SK-N-SH (cell line): ENCODE data around the gene CDK14. TPM values are rescaled to one million over a fixed set of nuclear protein-coding genes. Genes with fewer than 3 reads are reported as not detected.

Source experiments
- CTCF ChIA-PET: fragments of 300-600, 350-600 bp; formaldehyde crosslinking; extraction: SDS; loops from one replicate; lab custom pipeline; 2021; lab: Yijun Ruan, JAX
- POLR2A ChIA-PET: fragments of 350-600 bp; sonication (Branson Sonifier 250); formaldehyde crosslinking; extraction: SDS; loops from one replicate; lab custom pipeline; 2020; ENCODE audit warnings: antibody characterized with exemption, inconsistent platforms; lab: Yijun Ruan, JAX
- DNase-seq: peaks from one replicate; pipeline ENCODE4 v3.0.0; 2012
- H2AFZ ChIP-seq: fragments of 200-600 bp; sonication (generic); 2 replicates; pipeline ENCODE4 v1.8.1; 2016; ENCODE audit warnings: antibody characterized with exemption, mild to moderate bottlenecking, low read depth
- H3F3A ChIP-seq: fragments of 200-600 bp; sonication (generic); replicated peaks from 2 replicates; pipeline ENCODE3; 2016; ENCODE audit warnings: antibody characterized with exemption, mild to moderate bottlenecking; ENCODE audit not compliant: insufficient read depth
- H3K27ac ChIP-seq, 2 experiments: fragments of 200-500 bp in 1 of 2; fragments of 200-600 bp in 1 of 2; sonication (Bioruptor generic) in 1 of 2; sonication (generic), shearing (Covaris generic) in 1 of 2; 2 replicates each; pipeline versions ENCODE4 v1.5.1 to v1.6.1; 2014 to 2016; ENCODE audit warnings: low read depth in 2 of 2, inconsistent platforms in 1 of 2, low read length in 1 of 2, mild to moderate bottlenecking in 1 of 2, mixed read lengths in 1 of 2
- H3K27me3 ChIP-seq: fragments of 200-600 bp; sonication (generic), shearing (Covaris generic); 2 replicates; pipeline ENCODE4 v1.6.1; 2016; ENCODE audit warnings: mixed run types; ENCODE audit not compliant: insufficient read depth
- H3K36me3 ChIP-seq, 2 experiments: fragments of 200-500 bp in 1 of 2; fragments of 200-600 bp in 1 of 2; sonication (Bioruptor generic) in 1 of 2; sonication (generic) in 1 of 2; replicated peaks in 1 of 2; 2 replicates each; pipeline versions ENCODE3 to v1.5.1; 2014 to 2016; ENCODE audit warnings: low read length in 1 of 2, mild to moderate bottlenecking in 1 of 2; ENCODE audit not compliant: insufficient read depth in 2 of 2, control insufficient read depth in 1 of 2
- H3K4me1 ChIP-seq, 2 experiments: fragments of 200-500 bp in 1 of 2; fragments of 200-600 bp in 1 of 2; sonication (Bioruptor generic) in 1 of 2; sonication (generic), shearing (Covaris generic) in 1 of 2; 2 replicates each; pipeline versions ENCODE4 v1.5.1 to v1.6.1; 2014 to 2016; ENCODE audit warnings: low read depth in 1 of 2, low read length in 1 of 2, mixed run types in 1 of 2; ENCODE audit not compliant: insufficient read depth in 2 of 2, control insufficient read depth in 1 of 2
- H3K4me2 ChIP-seq: fragments of 200-600 bp; sonication (generic), shearing (Covaris generic); 2 replicates; pipeline ENCODE4 v1.6.1; 2017; ENCODE audit warnings: mixed run types
- H3K4me3 ChIP-seq, 2 experiments: fragments of 200-500 bp in 1 of 2; fragments of 200-600 bp in 1 of 2; sonication (Bioruptor generic) in 1 of 2; sonication (generic), shearing (Covaris generic) in 1 of 2; 2 replicates each; pipeline versions ENCODE4 v1.5.1 to v1.8.1; 2014 to 2016; ENCODE audit warnings: low read depth in 2 of 2, inconsistent platforms in 1 of 2, low read length in 1 of 2, mild to moderate bottlenecking in 1 of 2, mixed read lengths in 1 of 2, moderate library complexity in 1 of 2
- H3K79me2 ChIP-seq: fragments of 200-600 bp; sonication (generic); 2 replicates; pipeline ENCODE4 v1.8.1; 2017; ENCODE audit warnings: mild to moderate bottlenecking; ENCODE audit not compliant: insufficient read depth
- H3K9ac ChIP-seq: fragments of 200-600 bp; sonication (generic); 2 replicates; pipeline ENCODE4 v1.6.1; 2017; ENCODE audit warnings: mixed run types
- H3K9me2 ChIP-seq: fragments of 200-600 bp; sonication (generic); 2 replicates; pipeline ENCODE4 v1.6.1; 2017; ENCODE audit warnings: mixed run types
- H3K9me3 ChIP-seq: fragments of 200-600 bp; sonication (generic); 2 replicates; pipeline ENCODE4 v1.6.1; 2017; ENCODE audit warnings: mixed run types, mild to moderate bottlenecking, moderate library complexity
- H4K20me1 ChIP-seq: fragments of 200-600 bp; sonication (generic); 2 replicates; pipeline ENCODE4 v1.6.1; 2017; ENCODE audit warnings: mild to moderate bottlenecking, mixed run types; ENCODE audit not compliant: insufficient read depth
- CHD2 ChIP-seq: fragments of 150-350 bp; IDR thresholded peaks from 2 replicates; pipeline ENCODE4 v1.6.1; 2018; ENCODE audit warnings: low read length; ENCODE audit not compliant: partially characterized antibody
- EP300 ChIP-seq, 2 experiments: IDR thresholded peaks; 2 replicates each; pipeline versions ENCODE4 v1.4.0 to v1.6.1; 2012; ENCODE audit warnings: borderline replicate concordance in 1 of 2, low read depth in 1 of 2, low read length in 1 of 2
- EZH2phosphoT487 ChIP-seq: fragments of 200-600 bp; sonication (generic); IDR thresholded peaks from 2 replicates; pipeline ENCODE4 v1.6.1; 2017; ENCODE audit warnings: low read depth, mixed run types, mild to moderate bottlenecking, antibody characterized with exemption, moderate library complexity, borderline replicate concordance
- FOSL2 ChIP-seq: IDR thresholded peaks from 2 replicates; pipeline ENCODE4 v1.4.0; 2012; ENCODE audit warnings: low read depth, mild to moderate bottlenecking, moderate library complexity, borderline replicate concordance
- FOXM1 ChIP-seq: IDR thresholded peaks from 2 replicates; pipeline ENCODE4 v1.4.0; 2012; ENCODE audit warnings: low read depth, mild to moderate bottlenecking
- GABPA ChIP-seq: IDR thresholded peaks from 2 replicates; pipeline ENCODE4 v1.4.0; 2012; ENCODE audit warnings: low read depth, mild to moderate bottlenecking
- GATA2 ChIP-seq: sonication (generic); formaldehyde crosslinking; IDR thresholded peaks from 2 replicates; pipeline ENCODE4 v1.5.0; 2020; ENCODE audit warnings: mild to moderate bottlenecking, missing genetic modification reagents
- IRF3 ChIP-seq: fragments of 150-350 bp; IDR thresholded peaks from 2 replicates; pipeline ENCODE4 v1.6.1; 2016; ENCODE audit warnings: mild to moderate bottlenecking, low read depth, low read length
- MEF2A ChIP-seq: IDR thresholded peaks from 2 replicates; pipeline ENCODE4 v1.4.0; 2012; ENCODE audit warnings: low read depth, borderline replicate concordance
- MXI1 ChIP-seq: IDR thresholded peaks from 2 replicates; pipeline ENCODE4 v1.6.1; 2012; ENCODE audit warnings: mild to moderate bottlenecking, low read depth, low read length, improper control_type of control experiment
- NFIC ChIP-seq: IDR thresholded peaks from 2 replicates; pipeline ENCODE4 v1.4.0; 2012; ENCODE audit warnings: borderline replicate concordance
- NRF1 ChIP-seq: IDR thresholded peaks from 2 replicates; pipeline ENCODE4 v1.6.1; 2012; ENCODE audit warnings: low read depth, mild to moderate bottlenecking, low read length
- POLR2AphosphoS5 ChIP-seq: IDR thresholded peaks from 2 replicates; pipeline ENCODE4 v1.6.1; 2012; ENCODE audit warnings: low read depth, low read length
- RCOR1 ChIP-seq: fragments of 150-350 bp; IDR thresholded peaks from 2 replicates; pipeline ENCODE4 v1.6.1; 2017; ENCODE audit warnings: antibody characterized with exemption, low read length
- RFX5 ChIP-seq: IDR thresholded peaks from 2 replicates; pipeline ENCODE4 v1.6.1; 2012; ENCODE audit warnings: mild to moderate bottlenecking, improper control_type of control experiment, low read length
- RXRA ChIP-seq: IDR thresholded peaks from 2 replicates; pipeline ENCODE4 v1.4.0; 2012; ENCODE audit warnings: low read depth, mild to moderate bottlenecking, borderline replicate concordance
- SIN3A ChIP-seq: IDR thresholded peaks from 2 replicates; pipeline ENCODE4 v1.6.1; 2012; ENCODE audit warnings: low read depth, mild to moderate bottlenecking, low read length, moderate library complexity, borderline replicate concordance
- SMC3 ChIP-seq: IDR thresholded peaks from 2 replicates; pipeline ENCODE4 v1.6.1; 2012; ENCODE audit warnings: low read depth, low read length, improper control_type of control experiment
- TAF1 ChIP-seq: IDR thresholded peaks from 2 replicates; pipeline ENCODE4 v1.6.1; 2012; ENCODE audit warnings: low read depth, mild to moderate bottlenecking, low read length, moderate library complexity, borderline replicate concordance
- TCF12 ChIP-seq: IDR thresholded peaks from 2 replicates; pipeline ENCODE4 v1.4.0; 2012
- TEAD4 ChIP-seq: IDR thresholded peaks from 2 replicates; pipeline ENCODE4 v1.4.0; 2012; ENCODE audit warnings: mild to moderate bottlenecking, borderline replicate concordance; ENCODE audit not compliant: insufficient read depth
- whole genome bisulfite sequencing: methylation state at CpG from one replicate; pipeline ENCODE4 v1.1.6; 2017; ENCODE audit warnings: low lambda C conversion rate; 5-methylcytosine and 5-hydroxymethylcytosine counted together
- polyA plus RNA-seq, 3 experiments: library from polyadenylated mRNA; depleted of rRNA; stranded (reverse); fragments of >200 nt; gene quantifications; 2 replicates each; pipeline ENCODE4 v1.2.3, GENCODE V29; 2012
- TF ChIP-seq, protein P1 (sequence below): IDR thresholded peaks from 2 replicates; pipeline ENCODE4 v1.4.0; 2012; ENCODE audit warnings: low read depth
- TF ChIP-seq, protein P2 (sequence below): IDR thresholded peaks from 2 replicates; pipeline ENCODE4 v1.4.0; 2012; ENCODE audit warnings: low read depth, borderline replicate concordance
- TF ChIP-seq, protein P3 (sequence below): fragments of 150-350 bp; IDR thresholded peaks from 2 replicates; pipeline ENCODE4 v1.6.1; 2017; ENCODE audit warnings: antibody characterized with exemption, low read length, low read depth, borderline replicate concordance

The CDK14 gene
- polyA plus RNA-seq, 1 of the 3 experiments (the other 2 are of a cell fraction): 13.9 TPM

DNA sequence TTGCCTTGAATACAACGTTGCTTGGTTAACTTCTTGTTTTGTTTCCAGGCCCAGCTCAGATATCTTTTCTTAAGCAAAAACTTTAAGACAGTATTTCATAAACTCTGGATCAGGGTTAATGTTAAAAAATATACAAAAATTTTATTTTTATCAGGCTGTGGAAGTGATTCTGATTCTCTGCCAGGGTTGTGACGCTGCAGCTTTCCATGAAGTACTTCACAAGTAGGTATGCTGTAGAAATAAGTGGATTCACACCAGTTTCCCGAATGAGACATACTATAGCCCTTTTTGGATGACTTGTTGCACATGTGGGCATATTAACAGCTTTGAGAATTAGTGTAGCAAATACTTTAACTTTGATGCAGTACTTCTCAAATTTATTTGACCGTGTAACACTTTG is 70.1 kb downstream of the CDK14 start:
- Histone ChIP-seq H3K9ac (no peak overlapping the region), H3K4me3 (no peak overlapping the region), H4K20me1 (peaks cover 16% of the 10 kb centered on the region), H3K36me3 (peaks cover 0 to 8% of the 10 kb centered on the region in 2 experiments), H3K27ac (no peak overlapping the region), H3K4me2 (no peak overlapping the region)
- WGBS: 79% methylated on average over 4 of the region's 4 CpGs
- TF ChIP-seq TCF12: no peak
- TF ChIP-seq MEF2A: no peak
- no peak for TF ChIP-seq SMC3
- no peak for TF ChIP-seq EZH2phosphoT487
- TF ChIP-seq FOXM1: no peak
- TF ChIP-seq FOSL2: no peak
- no peak for TF ChIP-seq CHD2
- no peak for TF ChIP-seq RFX5
- TF ChIP-seq SIN3A: no peak
- no peak for TF ChIP-seq TEAD4
- TF ChIP-seq RCOR1: no peak
- no peak for TF ChIP-seq NFIC
- no peak for TF ChIP-seq GABPA
- no peak for TF ChIP-seq NRF1
- TF ChIP-seq, protein P1, sequence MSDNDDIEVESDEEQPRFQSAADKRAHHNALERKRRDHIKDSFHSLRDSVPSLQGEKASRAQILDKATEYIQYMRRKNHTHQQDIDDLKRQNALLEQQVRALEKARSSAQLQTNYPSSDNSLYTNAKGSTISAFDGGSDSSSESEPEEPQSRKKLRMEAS: no peak
- TF ChIP-seq IRF3: no peak
- no peak for TF ChIP-seq RXRA
- no peak for TF ChIP-seq POLR2AphosphoS5
- TF ChIP-seq EP300 (IDR thresholded peaks at IDR 0.05; ENCODE audit: borderline replicate concordance in 1 of 2, low read depth in 1 of 2, low read length in 1 of 2): no peak
- TF ChIP-seq, all 33 proteins: peak for 0
- Histone ChIP-seq H3K9me2 (no peaks in the 10 kb centered on the region), H3F3A (no peaks in the 10 kb centered on the region), H3K27me3 (no peaks in the 10 kb centered on the region), H3K9me3 (no peaks in the 10 kb centered on the region), H2AFZ (no peak overlapping the region), H3K4me1 (peaks cover 0 to 15% of the 10 kb centered on the region in 2 experiments; a peak in 1 of 4 replicates), H3K79me2 (peaks cover 81% of the 10 kb centered on the region)
- POLR2A ChIA-PET: no interaction called here
- CTCF ChIA-PET: no interaction called here
- DNase-seq: no peak

- Histone ChIP-seq H3K9me2 (no peaks in the 10 kb centered on the region), H3K9ac (no peak overlapping the region), H3K79me2 (peaks cover 76% of the 10 kb centered on the region), H3K4me1 (no peaks in the 10 kb centered on the region), H3K27me3 (no peaks in the 10 kb centered on the region), H4K20me1 (peaks cover 8% of the 10 kb centered on the region; the same call in 1 of the 2 replicates), H3K36me3 (peaks cover 0 to 8% of the 10 kb centered on the region in 2 experiments), H2AFZ (no peak overlapping the region), H3F3A (no peaks in the 10 kb centered on the region), H3K4me2 (no peak overlapping the region), H3K4me3 (no peak overlapping the region), H3K9me3 (no peaks in the 10 kb centered on the region), H3K27ac (no peak overlapping the region)
- 92% methylated on average over 2 of the region's 2 CpGs for WGBS
- ChIA-PET CTCF (interaction anchor here (0.6 kb wide), 1 partner anchor 365 kb away, joined by 3 read pairs; no protein-coding TSS in a partner anchor), POLR2A (no interaction called here)
- DNase-seq: no peak
- TF ChIP-seq EZH2phosphoT487 (no peak), GATA2 (no peak), NFIC (no peak), MXI1 (no peak), TAF1 (no peak)
- TF ChIP-seq, protein P2, sequence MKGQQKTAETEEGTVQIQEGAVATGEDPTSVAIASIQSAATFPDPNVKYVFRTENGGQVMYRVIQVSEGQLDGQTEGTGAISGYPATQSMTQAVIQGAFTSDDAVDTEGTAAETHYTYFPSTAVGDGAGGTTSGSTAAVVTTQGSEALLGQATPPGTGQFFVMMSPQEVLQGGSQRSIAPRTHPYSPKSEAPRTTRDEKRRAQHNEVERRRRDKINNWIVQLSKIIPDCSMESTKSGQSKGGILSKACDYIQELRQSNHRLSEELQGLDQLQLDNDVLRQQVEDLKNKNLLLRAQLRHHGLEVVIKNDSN: no peak
- TF ChIP-seq, protein P3, sequence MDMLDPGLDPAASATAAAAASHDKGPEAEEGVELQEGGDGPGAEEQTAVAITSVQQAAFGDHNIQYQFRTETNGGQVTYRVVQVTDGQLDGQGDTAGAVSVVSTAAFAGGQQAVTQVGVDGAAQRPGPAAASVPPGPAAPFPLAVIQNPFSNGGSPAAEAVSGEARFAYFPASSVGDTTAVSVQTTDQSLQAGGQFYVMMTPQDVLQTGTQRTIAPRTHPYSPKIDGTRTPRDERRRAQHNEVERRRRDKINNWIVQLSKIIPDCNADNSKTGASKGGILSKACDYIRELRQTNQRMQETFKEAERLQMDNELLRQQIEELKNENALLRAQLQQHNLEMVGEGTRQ: no peak
These were observed 72.9 kb downstream of the CDK14 start for GRCh38 chr7:90668992-90669391.
